GM18511 (cell line): ENCODE data around the gene MED12L.

ENCODE experiments used
- ATAC-seq: cut with Tn5 transposase; IDR thresholded peaks from one replicate; pipeline ENCODE4 v1.9.1; 2021; ENCODE audit warnings: mild to moderate bottlenecking, moderate library complexity; ENCODE audit not compliant: unreplicated experiment

Gene MED12L

DNA sequence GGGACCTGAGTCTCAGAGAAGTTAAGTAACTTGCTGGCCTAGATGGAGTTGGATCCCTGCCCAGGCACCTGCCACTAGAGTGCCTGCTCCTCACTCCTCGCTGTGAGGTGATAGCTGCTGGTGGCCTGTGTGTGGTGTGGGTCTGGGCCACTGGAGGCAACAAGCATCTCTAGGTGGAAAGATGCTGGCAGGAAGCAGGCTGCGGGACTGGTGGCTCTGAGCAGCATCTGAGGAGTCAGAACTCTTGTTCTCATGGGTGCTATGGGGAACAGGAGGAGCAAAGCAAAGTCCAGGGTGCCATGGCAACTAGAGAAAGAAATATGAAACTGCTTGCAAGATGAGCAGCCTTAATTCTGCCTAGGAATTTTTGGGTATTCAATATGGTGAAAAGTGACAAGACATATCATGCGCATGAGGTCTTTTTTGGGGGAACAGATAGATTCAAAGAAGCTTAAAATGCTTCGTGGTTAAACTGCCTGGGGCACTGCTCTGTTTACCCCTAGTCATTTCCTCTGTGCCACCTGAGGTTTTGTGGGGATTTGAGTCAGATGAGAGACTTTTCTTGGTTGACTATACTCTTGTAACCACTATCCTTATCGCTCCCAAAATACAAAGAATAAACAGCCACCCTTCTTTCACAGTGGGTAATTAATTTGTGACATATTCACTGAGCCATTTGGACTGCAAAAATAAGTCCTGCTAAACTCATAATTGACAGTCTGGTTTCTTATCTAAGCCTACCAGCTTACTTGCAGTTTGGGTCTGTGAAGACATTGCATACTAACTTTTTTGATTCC lies 50.3 kb downstream of the MED12L start:
- peak; percentile 72 for ATAC-seq

DNA sequence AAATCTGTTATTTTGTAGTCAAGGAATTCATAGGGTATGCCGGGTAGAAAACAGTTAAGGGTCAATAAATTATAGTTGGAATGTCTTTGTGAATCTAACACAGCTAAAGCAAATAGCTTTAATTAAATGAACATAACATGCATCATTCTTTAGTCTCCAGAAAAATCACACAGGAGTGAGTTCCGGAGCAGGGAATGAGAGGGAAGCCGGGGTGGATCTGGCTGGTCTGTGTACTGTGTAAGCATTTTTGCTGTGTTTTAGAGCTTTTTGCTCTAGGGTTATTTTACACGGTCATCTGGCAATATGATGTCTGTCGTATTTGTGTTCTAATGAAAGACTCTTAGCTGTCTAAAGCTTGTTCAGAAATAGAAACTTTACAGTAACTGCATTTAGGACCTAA lies 57.5 kb downstream of the MED12L start:
- ATAC-seq, result no peak

DNA sequence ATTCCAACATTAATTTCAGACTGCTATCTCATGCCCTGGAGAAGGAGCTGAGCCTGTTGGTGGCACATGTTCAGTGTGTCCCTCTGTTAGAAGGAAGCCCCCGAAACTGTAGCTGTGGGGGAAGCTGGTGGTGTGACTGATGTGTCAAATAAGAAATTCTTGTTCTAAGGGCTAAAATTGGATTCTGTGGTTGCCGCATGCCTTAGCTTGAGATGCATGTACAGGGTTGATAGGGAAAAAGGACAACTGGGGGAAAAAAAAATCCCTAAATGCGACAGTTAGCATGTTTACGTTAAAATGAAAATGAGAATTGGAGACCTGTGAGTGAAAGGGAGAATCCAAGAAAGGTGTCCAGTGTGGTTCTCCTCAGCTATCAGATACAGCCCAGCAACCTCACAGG lies 58.6 kb downstream of the MED12L start:
- no peak for ATAC-seq

DNA sequence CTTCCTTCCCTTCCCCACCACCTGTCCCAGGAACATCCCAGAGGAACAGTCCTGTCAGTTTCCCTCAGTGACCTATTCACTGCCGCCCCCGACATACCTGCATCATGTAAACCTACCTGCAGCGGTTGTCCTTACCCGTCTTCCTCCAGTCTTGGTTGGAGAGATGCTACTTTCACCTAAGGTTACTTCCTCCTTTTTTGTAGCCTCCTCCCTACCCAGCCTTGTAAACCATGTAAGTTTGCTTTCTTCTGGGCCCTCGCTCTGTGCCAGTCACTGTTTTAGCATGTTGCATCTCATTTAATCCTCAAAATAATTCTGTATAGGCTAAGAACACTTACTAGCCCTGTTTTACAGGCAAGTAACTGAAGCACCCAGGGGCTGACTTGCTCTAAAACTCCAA lies 59.3 kb downstream of the MED12L start:
- no peak for ATAC-seq

DNA sequence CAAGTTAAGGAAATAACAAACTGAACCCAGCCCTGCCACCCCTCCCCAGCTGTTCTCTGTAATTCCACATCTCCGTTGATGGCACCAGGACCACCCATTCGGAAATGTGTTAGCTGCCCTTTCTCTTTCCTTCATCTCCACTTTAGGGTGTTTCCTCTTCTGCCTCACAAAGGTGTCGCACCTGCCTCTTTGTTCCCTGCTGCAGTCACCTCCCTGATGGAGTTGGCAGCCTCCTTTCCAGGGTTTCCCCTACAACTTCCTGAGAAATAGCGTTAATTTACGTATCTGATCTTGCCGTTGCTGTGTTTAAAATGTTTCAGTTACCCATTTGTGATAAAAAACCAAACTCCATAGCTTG lies 60.2 kb downstream of the MED12L start:
- ATAC-seq, result no peak

DNA sequence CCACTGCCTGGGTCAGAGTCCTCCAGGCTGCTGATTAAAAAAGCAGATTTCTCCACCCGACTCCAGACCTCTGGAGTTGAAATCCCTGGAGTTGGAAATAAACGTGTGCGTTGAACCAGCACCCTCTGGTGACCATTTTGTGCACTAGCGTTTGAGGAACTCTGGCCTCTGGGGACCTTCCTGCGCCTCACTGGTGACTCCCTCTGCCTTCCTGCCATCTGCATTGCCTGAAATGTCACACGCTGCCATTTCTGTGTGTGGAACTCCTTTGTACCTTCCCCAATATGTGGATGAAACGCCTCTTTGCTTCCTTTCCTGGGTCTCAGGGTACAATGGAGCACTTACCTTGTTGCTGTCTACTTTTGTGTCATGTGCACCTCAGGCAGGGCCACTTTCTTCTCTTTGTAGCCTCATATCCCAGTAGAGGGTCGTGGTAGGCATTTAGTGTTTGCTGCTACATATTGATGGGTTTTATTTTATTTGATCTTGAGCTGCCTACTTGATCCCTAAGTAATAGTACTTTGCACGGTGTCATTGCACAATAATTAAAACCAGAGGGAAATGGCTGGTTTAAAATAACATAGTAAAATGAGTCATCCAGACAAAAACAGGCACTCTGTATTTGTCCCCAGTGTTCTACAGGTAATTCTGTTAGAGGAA lies 60.7 kb downstream of the MED12L start:
- peak; percentile 94 for ATAC-seq

DNA sequence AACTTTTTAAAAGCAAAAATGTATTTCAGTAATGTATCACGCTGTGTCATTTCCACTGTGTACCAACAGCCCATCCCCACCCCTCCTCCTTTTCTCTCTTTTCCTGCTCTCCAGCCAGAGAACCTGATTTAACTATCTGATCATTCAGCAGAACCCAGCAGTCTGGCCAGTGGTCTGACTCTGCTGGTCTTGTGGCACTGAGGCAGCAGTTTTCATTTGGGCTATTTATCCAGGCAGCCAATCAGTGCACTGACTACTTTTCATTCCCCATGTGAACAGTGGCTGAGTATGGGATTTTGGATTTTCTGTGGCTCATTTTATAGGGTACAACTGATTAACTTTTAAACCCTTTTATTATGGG lies 61.2 kb downstream of the MED12L start:
- ATAC-seq, result no peak

DNA sequence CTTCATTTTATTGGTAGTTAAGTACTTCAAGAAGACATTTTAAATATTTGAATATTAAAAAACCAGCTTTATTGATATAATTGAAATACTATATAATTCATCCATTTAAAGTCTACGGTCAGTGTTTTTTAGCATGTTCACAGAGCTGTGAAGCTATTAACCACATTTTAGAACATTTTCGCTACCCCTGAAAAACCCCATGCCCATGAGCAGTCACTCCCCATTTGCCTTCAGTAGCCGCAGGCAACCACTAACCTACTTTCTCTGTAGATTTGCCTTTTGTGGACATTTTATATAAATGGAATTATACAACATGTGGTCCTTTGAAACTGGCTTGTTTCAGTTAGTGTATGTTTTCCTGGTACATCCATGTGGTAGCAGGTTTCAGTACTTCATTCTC lies 61.8 kb downstream of the MED12L start:
- no peak for ATAC-seq

DNA sequence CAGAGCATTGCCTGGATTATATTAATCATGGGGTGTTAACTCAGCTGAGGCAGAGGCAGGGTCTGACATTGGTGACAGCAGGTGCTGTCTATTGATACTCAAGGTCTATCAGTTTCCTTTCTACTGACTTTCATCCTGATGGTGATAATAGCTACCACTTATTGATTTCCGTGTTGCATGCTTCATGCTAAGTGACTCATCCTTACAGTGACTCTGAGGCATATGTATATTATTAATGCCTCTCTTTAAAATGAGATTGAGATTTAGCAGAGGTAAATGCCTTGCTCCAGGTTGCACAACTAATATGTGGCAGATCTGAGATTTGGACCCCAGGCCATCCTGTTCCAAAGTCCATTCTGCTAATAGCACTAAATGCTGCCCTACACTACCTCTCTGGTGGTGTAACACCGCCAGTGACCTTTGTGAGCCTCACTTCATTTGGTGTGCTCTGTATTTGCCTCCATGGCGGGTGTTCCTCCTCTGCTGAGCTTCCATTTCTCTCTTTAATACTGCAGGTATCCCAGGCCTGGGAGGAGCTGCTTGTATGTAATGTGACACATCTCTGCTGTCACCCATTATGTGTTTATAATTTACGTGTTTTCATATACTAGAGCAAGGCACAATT lies 67.1 kb downstream of the MED12L start:
- ATAC-seq, result no peak

DNA sequence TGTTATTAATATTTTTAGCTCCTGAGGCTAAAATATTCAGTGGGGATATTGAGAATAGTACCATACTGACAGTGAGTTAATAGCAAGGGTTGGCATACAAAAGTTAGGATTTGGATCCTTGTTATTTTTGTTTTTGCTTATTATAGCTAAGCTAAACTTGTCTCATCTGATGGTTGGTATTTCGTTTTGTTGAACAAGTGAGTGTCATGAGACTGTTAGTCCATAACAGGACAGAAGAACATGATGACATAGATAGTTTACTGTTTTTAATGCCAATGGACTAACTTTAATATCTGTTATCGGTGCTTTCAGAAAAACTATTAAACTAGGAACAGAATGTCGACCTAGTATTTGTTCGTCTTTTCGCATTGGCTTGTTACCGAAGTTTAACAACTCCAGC lies 69.1 kb downstream of the MED12L start:
- ATAC-seq, result no peak

DNA sequence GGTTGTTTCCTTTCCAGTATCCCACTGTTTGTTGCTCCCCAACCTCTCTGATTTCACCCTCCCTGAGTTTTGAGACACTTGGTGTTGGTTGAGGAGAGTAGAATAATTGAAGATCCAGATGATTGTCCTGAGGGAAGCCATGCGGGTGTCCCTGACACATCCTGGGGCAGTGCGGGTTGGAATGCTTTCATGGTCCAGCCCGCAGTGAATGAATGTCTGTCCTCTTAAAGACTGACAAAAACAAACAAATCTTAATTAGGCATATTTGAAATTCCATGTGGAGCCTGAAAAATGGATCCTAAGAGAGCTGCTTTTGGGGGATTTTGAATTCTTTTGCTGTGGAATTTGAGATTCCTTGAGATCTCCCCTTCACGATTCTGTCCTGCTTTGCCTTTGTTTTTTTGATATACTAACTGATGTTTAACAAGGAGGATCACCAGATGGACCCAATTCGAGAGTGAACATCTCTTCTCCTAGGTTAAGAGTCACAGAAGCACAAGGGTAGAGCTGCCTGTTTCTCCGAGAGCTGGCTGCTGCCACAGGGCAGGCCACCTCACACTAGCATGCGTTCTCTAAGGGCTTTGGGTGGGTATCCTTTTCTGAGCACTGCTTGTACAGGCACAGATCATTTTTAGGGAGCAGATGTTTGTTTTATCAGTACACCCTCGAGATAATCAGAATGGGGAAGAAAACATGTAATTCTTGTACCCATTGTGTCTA lies 70.1 kb downstream of the MED12L start:
- ATAC-seq, result no peak

DNA sequence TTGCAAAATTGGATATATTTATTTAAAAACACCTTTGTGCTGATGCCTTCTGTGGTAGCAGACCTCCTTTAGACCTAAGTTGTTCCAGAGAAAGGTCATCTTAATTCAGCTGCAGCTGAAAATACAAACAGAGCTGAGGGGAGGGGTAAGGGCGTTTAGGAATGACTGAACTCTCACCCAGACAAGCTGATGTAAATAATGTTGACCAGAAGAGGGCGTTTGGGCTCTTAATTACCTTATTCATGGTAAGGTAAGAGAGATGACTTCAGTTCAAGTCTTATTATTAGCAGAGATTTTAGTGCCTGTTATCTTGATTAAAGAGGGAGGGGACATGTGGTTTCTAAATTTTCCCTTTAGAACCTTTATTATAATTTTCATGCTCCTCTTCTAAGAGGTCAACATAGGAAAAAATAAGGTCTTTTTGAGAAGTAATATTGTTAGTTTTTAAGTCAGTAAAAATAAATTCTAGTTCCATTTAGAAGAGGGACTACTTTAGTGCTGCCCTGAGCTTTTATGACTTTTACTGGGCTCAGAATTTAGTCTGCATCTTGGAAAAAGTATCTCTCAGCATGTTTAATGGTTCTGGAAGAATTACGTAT lies 71.3 kb downstream of the MED12L start:
- peak; percentile 89 for ATAC-seq

DNA sequence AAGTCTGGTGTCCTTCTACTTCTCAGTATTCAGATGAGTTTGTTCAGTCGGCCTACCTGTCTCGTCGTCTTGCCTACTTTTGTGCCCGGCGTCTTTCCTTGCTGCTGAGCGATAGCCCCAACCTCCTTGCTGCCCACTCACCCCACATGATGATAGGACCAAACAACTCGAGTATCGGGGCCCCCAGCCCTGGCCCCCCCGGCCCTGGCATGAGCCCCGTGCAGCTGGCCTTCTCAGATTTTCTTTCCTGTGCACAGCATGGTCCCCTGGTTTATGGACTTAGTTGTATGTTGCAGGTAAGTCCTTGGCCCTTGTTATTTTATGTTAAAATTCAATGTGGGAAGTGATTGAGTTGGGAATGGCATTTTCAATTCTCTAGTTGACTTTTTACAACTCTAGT lies 74.3 kb downstream of the MED12L start:
- ATAC-seq, result no peak

DNA sequence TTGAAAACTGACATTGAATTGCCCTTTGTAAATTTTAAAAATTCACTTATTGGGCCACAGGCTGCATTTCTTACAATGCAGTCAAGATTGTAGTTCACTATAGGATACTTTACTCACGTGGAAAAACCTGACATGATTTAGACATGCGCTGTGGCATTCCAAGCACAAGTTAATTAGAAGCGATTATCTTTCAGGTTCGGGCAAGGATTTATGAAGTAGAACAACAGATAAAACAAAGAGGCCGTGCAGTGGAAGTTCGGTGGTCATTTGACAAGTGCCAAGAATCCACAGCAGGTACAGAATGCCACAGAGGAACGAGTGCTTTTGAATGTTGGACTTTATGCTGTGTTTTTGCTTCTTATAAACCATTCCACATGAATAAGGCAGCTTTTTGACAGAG lies 79.8 kb downstream of the MED12L start:
- ATAC-seq, result no peak

DNA sequence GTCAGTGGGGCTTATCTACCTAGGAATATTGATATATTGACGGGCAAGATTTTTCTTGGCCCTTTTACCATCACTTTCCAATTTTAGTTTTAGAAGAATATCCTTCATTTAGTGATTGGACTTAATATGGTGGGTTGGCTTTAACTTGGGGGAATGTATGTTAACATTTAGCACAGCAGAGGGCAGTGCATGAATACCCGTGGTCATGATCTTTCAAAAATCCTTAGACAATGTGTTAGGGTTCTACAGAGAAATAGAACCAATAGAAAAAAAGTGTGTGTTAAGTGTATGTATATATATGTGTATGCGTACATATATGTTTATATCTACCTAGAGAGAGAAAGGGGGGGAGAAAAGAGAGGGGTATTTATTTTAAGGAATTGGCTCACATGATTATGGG lies 80.7 kb downstream of the MED12L start:
- ATAC-seq, result no peak

DNA sequence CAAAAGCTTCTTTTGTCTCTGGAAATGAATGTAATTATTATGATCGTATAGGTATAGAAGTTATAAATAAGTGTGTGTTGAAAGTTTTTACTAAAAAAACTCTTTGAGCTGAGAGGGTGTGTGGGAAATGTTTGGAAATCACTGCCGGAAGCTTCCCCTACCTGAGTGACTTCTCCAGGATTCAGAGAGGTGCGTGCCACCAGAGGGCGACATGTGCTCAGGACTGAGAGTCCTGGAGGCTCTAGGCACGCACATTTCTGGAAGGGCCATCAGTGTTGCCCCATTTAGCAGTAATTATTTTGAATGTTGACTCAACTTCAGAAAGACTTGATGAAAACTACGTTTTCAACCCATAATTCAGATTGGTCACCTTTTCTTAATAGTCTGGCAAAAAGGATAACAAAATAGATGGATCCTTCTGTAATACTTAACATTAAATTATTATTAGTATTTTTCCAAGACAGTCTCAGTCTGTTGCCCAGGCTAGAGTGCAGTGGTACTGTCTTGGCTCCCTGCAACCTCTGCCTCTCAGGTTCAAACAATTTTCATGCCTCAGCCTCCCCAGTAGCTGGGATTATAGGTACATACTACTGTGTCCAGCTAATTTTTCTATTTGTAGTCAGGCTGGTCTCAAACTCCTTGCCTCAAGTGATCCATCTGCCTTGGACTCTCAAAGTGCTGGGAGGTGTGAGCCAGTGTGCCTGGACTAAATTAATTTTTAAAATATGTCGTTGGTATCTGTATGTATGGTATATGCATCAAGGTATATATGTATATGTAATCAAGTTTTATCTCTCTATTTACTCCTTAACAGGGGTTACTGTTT lies 83.0 kb downstream of the MED12L start:
- ATAC-seq, result no peak

DNA sequence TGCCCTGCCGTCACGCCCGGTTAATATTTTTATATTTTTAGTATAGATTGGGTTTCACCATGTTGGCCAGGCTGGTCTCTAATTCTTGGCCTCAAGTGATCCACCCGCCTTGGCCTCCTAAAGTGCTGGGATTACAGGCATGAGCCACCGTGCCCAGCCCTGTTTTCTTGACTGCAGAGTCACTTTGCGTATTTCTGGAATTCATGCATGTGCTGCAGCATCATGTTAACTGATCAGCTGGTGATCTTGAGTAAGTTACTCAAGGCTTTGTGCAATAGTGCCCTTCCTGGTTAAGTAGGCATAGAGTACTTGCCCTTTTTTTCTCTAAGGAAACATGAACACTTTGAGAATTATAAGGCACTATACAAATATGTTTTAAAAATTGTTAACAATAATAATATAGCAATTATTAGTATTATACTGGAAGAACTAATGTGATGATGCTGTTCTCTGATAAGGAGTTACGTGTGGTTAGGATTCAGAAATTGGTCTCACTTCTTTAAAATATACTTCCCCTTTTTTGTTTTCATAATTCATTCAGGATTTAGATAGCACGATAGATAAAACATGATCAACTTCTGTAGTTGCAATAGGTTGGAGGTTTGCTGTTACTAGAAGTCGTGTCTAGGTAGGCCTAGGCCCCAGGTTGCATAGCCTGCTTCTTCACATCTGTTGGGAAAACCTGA lies 83.9 kb downstream of the MED12L start:
- ATAC-seq, result peak; percentile 63

DNA sequence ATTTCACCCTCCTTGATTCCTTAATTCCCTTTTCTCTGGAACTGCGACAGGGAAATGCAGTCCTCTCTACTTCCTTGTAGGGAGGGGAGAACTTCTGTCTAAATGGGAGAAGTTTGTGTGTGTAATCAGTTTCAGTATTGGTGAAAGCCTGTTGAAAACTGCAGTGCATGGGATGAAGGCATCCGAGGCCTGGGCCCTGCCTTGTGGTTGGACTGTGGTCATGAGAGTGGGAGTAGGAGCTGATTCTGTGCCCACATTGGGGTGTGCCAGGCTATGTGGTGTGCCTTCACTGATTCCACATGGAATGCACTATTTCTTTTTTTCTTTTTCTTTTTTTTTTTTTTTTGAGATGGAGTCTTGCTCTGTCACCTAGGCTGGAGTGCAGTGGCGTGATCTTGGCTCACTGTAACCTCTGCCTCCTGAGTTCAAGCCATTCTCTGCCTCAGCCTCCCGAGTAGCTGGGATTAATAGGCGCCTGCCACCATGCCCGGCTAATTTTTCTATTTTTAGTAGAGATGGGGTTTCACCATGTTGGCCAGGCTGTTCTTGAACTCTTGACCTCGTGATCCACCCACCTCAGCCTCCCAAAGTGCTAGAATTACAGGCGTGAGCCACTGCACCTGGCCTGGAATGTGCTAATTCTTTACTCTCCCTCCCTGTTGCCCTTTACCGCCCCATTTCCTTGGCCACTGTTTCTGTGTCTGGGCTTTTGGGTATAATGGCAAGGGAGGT lies 84.7 kb downstream of the MED12L start:
- peak; percentile 48 for ATAC-seq

DNA sequence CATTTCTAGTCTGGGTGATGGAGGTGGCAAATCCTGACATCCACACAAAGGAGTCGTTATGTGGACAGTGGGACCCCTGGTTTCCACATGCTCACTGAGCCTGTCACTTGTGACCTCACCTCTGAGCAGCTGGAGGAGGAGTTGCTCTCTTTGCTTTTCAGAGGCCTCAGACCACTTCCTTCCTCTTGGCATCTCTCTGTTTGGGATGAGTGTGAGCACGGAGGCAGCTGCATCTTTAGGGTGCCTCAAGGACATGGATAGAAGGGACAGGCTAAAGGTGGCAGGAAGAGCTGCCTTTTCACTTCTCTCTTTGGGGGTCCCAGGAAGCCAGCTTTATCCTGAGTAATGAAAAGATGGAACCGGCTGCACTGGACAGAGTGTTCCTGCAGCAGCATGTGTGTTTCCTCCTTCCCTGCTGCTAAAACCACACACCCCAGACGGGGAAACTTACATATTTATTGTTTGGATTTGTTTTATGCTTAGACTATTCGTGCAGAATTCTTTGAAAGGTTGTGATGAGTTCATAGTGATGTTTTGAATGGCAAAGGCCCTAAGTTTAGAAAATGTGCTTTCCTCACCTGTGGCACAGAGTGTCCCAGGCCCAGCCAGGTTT lies 85.8 kb downstream of the MED12L start:
- ATAC-seq, result peak; percentile 57
